Adipocyte (in vitro differentiated cells): ENCODE measurements around the gene SLC9A9.

Experiments used
- DNase-seq: peaks from one replicate; pipeline ENCODE4 v3.0.0-alpha.2; 2015; ENCODE audit warnings: low read depth
- H3K27me3 ChIP-seq: replicated peaks from 2 replicates; pipeline ENCODE4 v1.7.0; 2013; ENCODE audit warnings: mild to moderate bottlenecking, low read length, moderate library complexity; ENCODE audit not compliant: control insufficient read depth, insufficient read depth
- H3K36me3 ChIP-seq: 2 replicates; pipeline ENCODE4 v1.7.0; 2013; ENCODE audit warnings: low read length, mild to moderate bottlenecking, moderate library complexity; ENCODE audit not compliant: control insufficient read depth, insufficient read depth, severe bottlenecking
- H3K4me1 ChIP-seq: 2 replicates; pipeline ENCODE4 v1.7.0; 2013; ENCODE audit warnings: mild to moderate bottlenecking, low read length, moderate library complexity; ENCODE audit not compliant: control insufficient read depth, insufficient read depth
- H3K4me3 ChIP-seq: 2 replicates; pipeline ENCODE4 v1.7.0; 2013; ENCODE audit warnings: mild to moderate bottlenecking, low read length, moderate library complexity
- H3K9ac ChIP-seq: 2 replicates; pipeline ENCODE4 v1.7.0; 2013; ENCODE audit warnings: mild to moderate bottlenecking, low read length, moderate library complexity
- H3K9me3 ChIP-seq: 2 replicates; pipeline ENCODE4 v1.7.0; 2013; ENCODE audit warnings: mild to moderate bottlenecking, low read length, moderate library complexity; ENCODE audit not compliant: control insufficient read depth

The SLC9A9 gene

DNA sequence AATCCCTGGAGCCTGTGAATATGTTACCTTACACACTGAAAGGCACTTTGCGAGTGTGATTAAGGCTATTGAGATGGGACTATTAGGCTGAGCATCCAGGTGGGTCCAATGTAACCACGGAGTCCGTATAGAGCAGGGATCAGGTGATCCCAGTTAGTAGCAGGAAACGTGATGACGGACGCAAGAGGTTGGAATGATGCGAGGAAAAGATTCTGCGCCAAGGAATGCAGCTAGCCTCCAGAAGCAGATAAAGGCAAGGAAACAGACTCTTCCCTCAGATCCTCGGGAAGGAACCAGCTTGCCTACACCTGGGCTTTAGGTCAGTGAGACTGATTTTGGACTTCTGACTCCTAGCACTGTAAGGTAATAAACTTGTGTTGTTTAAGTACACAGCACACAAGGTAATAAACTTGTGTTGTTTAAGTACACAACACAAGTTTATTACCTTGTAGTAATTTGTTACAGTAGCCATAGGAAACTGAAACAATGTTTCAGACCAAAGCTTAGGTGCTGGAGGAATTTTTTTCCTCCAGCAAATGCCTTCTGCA is 603.7 kb downstream of the SLC9A9 start:
- DNase-seq, result no peak
- Histone ChIP-seq H3K9me3 (no peaks in the 10 kb centered on the region), H3K9ac (no peak overlapping the region), H3K27me3 (no peaks in the 10 kb centered on the region), H3K4me1 (peaks cover 16% of the 10 kb centered on the region), H3K4me3 (no peak overlapping the region), H3K36me3 (no peaks in the 10 kb centered on the region)

DNA sequence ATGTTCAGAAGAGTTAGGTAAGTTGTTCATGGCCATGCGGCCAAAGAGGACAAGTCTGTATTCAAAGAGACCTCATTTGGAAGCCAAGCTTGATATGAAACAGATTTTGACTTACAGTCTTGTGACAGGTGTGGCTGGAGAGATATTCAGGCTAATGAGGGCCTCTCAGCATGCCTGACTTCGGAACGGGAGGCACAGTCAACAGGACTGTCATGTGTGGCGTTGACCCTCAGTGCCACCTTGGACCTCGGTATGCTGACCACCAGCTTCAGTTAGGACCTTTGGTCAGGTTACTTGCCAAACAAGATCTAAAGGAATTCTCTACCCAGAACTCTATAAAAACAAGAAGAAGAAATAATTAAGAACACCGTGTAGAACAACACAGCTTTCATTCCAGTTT is 604.6 kb downstream of the SLC9A9 start:
- H3K36me3 ChIP-seq, result no peaks in the 10 kb centered on the region
- no peak overlapping the region for H3K4me3 ChIP-seq
- no peak overlapping the region for H3K9ac ChIP-seq
- no peaks in the 10 kb centered on the region for H3K9me3 ChIP-seq
- H3K4me1 ChIP-seq, result peaks cover 16% of the 10 kb centered on the region
- no peaks in the 10 kb centered on the region for H3K27me3 ChIP-seq
- DNase-seq, result no peak

DNA sequence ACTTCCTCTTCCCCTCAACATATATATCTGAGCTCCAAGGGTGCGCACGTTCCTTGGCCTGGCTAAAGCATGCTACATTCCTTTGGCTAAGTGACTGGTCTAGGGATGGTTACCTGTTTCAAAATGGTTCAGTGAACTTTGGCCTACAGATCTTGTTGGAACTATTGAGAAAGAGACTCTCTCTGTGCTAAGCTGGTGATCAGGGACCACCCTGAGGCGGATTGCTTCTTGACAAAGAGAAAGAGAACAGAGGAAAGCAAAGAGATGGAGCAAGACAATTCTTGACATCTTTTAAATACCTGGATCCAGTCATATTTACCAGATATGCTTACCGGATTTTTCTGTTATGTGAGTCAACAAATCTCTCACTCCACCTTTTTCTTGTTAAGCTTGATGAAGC is 605.6 kb downstream of the SLC9A9 start:
- no peaks in the 10 kb centered on the region for H3K36me3 ChIP-seq
- no peak overlapping the region for H3K4me3 ChIP-seq
- peaks cover 16% of the 10 kb centered on the region for H3K4me1 ChIP-seq
- H3K9me3 ChIP-seq, result no peaks in the 10 kb centered on the region
- H3K9ac ChIP-seq, result no peak overlapping the region
- no peaks in the 10 kb centered on the region for H3K27me3 ChIP-seq
- no peak for DNase-seq

DNA sequence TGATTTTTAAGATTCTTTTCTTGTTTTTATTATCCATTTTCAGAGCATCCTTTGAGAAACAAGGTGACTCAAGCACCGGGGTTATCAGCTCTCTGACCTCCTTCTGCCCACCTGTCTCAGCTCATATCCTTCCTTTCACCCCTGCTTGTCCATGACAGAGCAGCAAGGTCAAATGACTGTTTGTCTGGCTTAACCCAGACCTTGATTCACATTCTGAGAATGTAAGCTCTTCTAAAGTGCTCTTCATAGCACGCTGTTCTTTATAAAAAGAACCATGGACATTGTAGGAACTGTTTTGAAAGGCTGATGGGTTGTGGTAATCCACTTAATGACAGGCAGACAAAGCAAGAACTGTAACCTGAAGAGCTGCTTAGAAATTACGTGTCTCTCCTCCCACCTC is 606.2 kb downstream of the SLC9A9 start:
- H3K36me3 ChIP-seq, result no peaks in the 10 kb centered on the region
- H3K27me3 ChIP-seq, result no peaks in the 10 kb centered on the region
- no peaks in the 10 kb centered on the region for H3K9me3 ChIP-seq
- H3K4me1 ChIP-seq, result peaks cover 16% of the 10 kb centered on the region
- H3K4me3 ChIP-seq, result no peak overlapping the region
- DNase-seq, result peak; percentile 11
- H3K9ac ChIP-seq, result no peak overlapping the region

DNA sequence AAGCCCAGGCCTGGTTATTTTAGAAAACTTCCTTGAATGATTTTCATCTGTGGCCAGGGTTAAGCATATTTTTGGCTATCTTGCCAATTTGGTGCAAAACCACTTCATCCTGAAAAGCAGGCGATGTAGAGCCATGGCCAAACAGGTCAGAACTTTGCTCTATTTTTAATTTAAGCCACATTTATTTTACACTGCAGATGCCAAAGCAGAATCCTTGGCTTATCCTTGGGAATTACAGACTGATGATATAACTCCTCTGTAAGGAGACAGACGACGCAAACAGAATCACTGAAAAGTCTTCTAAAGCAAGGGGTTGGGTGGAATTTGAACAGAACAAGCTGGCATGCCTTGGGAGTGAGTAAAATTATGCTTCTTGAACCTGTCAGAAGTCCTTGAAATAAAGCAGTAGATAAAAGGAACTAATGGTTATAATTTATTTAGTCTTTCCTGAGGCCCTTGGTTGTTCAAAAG is 606.8 kb downstream of the SLC9A9 start:
- peak; percentile 61 for DNase-seq
- no peak overlapping the region for H3K9ac ChIP-seq
- H3K36me3 ChIP-seq, result no peaks in the 10 kb centered on the region
- H3K4me3 ChIP-seq, result no peak overlapping the region
- no peaks in the 10 kb centered on the region for H3K9me3 ChIP-seq
- peaks cover 16% of the 10 kb centered on the region for H3K4me1 ChIP-seq
- no peaks in the 10 kb centered on the region for H3K27me3 ChIP-seq

DNA sequence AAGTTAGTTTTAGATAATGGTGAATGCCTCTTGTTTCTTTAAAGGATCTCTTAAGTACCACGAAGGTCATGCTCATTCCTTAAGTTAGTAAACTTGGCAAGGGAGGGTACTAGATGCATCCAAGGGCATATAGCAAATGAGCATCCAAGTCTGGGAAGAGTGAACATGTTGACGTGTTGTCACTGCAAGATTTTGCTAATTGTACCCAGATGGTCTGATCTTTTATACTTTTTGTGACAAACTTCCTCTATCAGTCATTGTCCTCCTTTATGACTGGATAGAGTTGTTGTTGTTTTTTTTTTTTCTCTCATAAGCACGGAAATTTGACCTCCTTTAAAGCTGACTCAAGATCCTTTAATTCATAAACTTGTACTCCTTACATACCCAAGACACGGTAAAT is 607.4 kb downstream of the SLC9A9 start:
- Histone ChIP-seq H3K27me3 (no peaks in the 10 kb centered on the region), H3K4me1 (peaks cover 16% of the 10 kb centered on the region), H3K36me3 (no peaks in the 10 kb centered on the region), H3K9me3 (no peaks in the 10 kb centered on the region), H3K4me3 (no peak overlapping the region), H3K9ac (no peak overlapping the region)
- DNase-seq, result peak; percentile 15

DNA sequence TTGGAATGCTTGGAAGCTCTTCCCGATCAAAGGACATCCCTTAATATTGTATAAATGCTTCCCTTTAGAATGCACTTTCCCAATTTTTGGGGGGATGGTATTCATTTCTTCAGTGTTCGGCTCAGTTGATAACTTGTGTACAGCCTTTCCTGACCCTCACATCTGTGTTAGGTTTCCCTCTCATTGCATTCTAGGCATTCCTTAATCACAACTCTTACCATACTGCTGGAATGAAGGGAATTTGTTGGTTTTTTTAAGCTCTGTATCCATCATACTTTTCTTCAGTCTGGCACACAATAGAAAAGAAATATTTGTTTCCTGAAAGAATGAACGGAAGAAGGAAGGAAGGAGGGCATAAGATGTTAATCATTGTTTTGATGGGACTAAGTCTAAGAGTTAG is 609.2 kb downstream of the SLC9A9 start:
- Histone ChIP-seq H3K9me3 (no peaks in the 10 kb centered on the region), H3K4me1 (peaks cover 16% of the 10 kb centered on the region), H3K9ac (no peak overlapping the region), H3K36me3 (no peaks in the 10 kb centered on the region), H3K27me3 (no peaks in the 10 kb centered on the region), H3K4me3 (no peak overlapping the region)
- DNase-seq, result peak; percentile 40

DNA sequence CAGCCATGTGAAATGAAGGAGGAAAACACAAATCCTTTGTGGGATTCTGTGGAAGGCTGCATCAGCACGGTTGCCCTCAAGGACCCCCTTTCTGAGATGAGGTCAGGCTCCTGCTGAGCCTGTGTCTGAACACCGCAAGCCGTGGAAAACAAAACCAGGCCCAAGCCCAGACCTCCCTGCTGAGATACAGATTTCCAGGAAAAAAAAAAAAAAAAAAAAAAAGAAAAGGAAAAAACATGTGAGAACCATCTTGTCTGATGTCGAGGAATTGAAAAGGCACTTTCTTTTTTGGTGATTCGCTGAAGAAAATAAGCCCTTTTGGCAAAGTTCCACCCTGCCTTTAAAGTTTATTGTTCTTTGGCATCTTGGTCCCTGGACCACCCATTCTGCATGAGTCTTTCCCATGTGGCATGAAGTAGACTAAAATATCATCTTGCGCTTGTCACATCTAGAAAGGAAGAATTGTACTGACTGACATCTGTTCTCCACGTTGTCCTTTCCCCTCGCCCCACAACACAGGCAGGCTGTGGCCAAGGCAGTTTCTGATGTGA is 611.1 kb downstream of the SLC9A9 start:
- H3K4me1 ChIP-seq, result peaks cover 16% of the 10 kb centered on the region
- no peak overlapping the region for H3K9ac ChIP-seq
- peak; percentile 16 for DNase-seq
- H3K4me3 ChIP-seq, result no peak overlapping the region
- no peaks in the 10 kb centered on the region for H3K36me3 ChIP-seq
- H3K27me3 ChIP-seq, result no peaks in the 10 kb centered on the region
- H3K9me3 ChIP-seq, result no peaks in the 10 kb centered on the region

DNA sequence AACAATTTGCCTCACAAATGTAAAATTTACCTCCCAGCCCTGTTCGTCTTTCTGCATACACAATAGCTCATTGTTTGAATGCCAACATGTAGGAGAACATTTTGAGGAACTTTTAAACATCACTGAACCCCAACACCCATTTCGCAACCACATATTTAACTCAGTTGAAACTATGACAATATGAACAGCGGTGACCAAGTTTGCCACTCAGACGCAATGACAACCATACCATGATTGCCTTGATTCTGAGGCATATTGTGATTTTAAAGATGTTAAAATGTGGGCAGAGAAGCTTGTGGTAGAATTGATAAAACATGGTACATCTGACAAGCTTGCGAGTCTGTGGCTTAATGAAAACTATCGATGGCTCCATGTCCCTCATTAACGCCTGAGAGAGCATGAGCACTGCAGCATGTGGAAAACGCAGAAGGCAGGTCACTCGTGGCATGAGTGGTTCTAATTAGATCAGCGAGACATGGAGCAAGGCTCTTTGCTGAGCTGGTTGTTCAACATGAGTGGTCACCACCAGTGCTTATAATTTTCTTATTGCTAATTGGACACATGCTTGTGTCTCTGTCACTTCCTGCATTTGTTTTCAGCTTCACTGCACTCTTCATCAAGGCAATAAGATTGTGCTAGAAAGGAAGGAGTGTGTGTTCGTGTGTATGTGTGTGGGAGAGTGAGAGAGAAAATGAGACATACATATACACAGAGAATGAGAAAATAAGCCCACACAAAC is 611.9 kb downstream of the SLC9A9 start:
- Histone ChIP-seq H3K4me3 (no peak overlapping the region), H3K4me1 (peaks cover 9% of the 10 kb centered on the region), H3K9me3 (no peaks in the 10 kb centered on the region), H3K36me3 (no peaks in the 10 kb centered on the region), H3K27me3 (no peaks in the 10 kb centered on the region), H3K9ac (no peak overlapping the region)
- no peak for DNase-seq

DNA sequence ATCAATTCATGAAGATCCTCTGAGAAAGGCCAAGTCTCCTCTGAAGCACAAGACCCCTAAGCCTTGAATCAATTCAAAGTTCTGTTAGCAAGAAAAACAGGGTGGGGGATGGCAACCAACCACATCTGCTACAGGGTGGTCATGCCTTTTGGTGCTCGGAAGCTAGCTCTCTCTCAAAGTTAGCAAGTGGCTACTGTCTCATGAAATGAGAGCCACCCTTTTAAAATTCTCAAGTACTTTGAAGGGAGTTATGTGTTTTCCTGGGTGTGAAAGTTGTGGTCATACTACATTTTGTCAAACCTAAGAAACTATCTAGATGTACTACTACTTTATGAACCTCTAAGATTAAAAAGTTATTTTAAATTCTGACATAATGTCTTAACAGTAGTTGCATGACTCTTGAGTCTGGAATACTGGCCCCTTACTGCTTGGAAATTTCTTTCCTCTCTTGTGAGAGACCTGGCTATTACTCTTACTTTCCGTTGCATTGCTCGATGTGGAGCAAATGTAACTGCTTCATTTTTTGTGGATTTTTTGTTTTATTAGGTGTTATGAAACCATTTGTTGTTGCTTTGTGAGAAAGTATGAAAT is 612.6 kb downstream of the SLC9A9 start:
- H3K9me3 ChIP-seq, result no peaks in the 10 kb centered on the region
- peaks cover 2% of the 10 kb centered on the region for H3K4me1 ChIP-seq
- no peaks in the 10 kb centered on the region for H3K36me3 ChIP-seq
- H3K27me3 ChIP-seq, result no peaks in the 10 kb centered on the region
- H3K9ac ChIP-seq, result no peak overlapping the region
- no peak overlapping the region for H3K4me3 ChIP-seq
- no peak for DNase-seq

DNA sequence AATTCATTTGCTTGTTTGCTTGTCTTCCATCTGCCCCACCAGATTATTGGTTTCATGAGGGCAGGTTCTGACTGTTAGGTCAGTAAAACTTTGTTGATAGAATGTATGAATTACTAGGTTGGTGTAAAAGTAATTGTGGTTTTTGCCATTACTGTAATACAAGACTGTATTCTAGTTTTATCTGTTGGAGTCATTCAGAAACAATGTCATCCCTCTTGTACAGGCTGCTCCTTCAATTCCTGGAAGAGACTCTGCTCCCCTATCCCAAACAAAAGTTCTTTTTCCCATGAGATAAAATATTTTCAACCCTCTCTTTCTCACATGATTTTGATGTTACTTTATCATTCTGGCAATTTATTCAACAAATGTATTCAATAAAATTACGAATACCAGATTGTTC is 613.7 kb downstream of the SLC9A9 start:
- DNase-seq, result no peak
- H3K4me3 ChIP-seq, result no peak overlapping the region
- H3K9me3 ChIP-seq, result no peaks in the 10 kb centered on the region
- H3K4me1 ChIP-seq, result no peaks in the 10 kb centered on the region
- H3K36me3 ChIP-seq, result no peaks in the 10 kb centered on the region
- H3K9ac ChIP-seq, result no peak overlapping the region
- H3K27me3 ChIP-seq, result no peaks in the 10 kb centered on the region
